IMR-90 (cell line): Measurements from ENCODE around the gene SH2D5. TPM values are rescaled to one million over a fixed set of nuclear protein-coding genes. Genes with fewer than 3 reads are reported as not detected.

ENCODE experiments used
- ATAC-seq: fragments of 200-7000 bp; cut with Tn5 transposase; 2 replicates; pipeline ENCODE4 v1.9.1; 2020; ENCODE audit warnings: low read depth, mild to moderate bottlenecking, moderate library complexity
- BruUV-seq: library from RNA; stranded (reverse); fragments of 400-500 nt; replicated peaks from 2 replicates; lab custom pipeline; 2021; lab: Mats Ljungman, UMichigan
- CTCF ChIA-PET: fragments of 300-600 bp; formaldehyde crosslinking; extraction: SDS; loops from one replicate; lab custom pipeline; 2021; ENCODE audit warnings: antibody characterized with exemption; lab: Yijun Ruan, JAX
- POLR2A ChIA-PET: fragments of 300-600 bp; sonication (Branson Sonifier 250); formaldehyde crosslinking; loops from one replicate; lab custom pipeline; 2022; ENCODE audit warnings: antibody characterized with exemption; ENCODE audit not compliant: unreplicated experiment; lab: Charles Lee
- DNase-seq: peaks from one replicate; pipeline ENCODE4 v3.0.0; 2013
- H2AFZ ChIP-seq: replicated peaks from 2 replicates; pipeline ENCODE3; 2013; ENCODE audit warnings: low read length, mild to moderate bottlenecking; ENCODE audit not compliant: poor library complexity
- H2AK5ac ChIP-seq: 2 replicates; pipeline ENCODE4 v1.6.1; 2013; ENCODE audit warnings: low read depth, low read length, inconsistent platforms
- H2AK9ac ChIP-seq: replicated peaks from 2 replicates; pipeline ENCODE3; 2013; ENCODE audit warnings: mild to moderate bottlenecking, low read depth, low read length, moderate library complexity; ENCODE audit not compliant: poor library complexity
- H2BK120ac ChIP-seq: 2 replicates; pipeline ENCODE4 v1.6.1; 2013; ENCODE audit warnings: low read depth, low read length, inconsistent platforms
- H2BK15ac ChIP-seq: 3 replicates; pipeline ENCODE4 v1.6.1; 2013; ENCODE audit warnings: low read depth, low read length, inconsistent platforms
- H2BK20ac ChIP-seq: 2 replicates; pipeline ENCODE4 v1.6.1; 2013; ENCODE audit warnings: low read depth, mild to moderate bottlenecking, inconsistent platforms, low read length, moderate library complexity
- H2BK5ac ChIP-seq: 2 replicates; pipeline ENCODE4 v1.6.1; 2013; ENCODE audit warnings: mild to moderate bottlenecking, low read depth, low read length, inconsistent platforms; ENCODE audit not compliant: poor library complexity, severe bottlenecking
- H3K14ac ChIP-seq: replicated peaks from 2 replicates; pipeline ENCODE4 v1.6.1; 2013; ENCODE audit warnings: low read depth, low read length, inconsistent platforms
- H3K18ac ChIP-seq: 2 replicates; pipeline ENCODE4 v1.6.1; 2013; ENCODE audit warnings: low read depth, low read length, control low read depth
- H3K23ac ChIP-seq: 2 replicates; pipeline ENCODE4 v1.6.1; 2013; ENCODE audit warnings: low read depth, low read length, inconsistent platforms
- H3K27ac ChIP-seq: 2 replicates; pipeline ENCODE4 v1.5.1; 2013; ENCODE audit warnings: mild to moderate bottlenecking, control low read depth, low read length; ENCODE audit not compliant: insufficient read depth
- H3K27me3 ChIP-seq: 2 replicates; pipeline ENCODE4 v1.6.1; 2013; ENCODE audit warnings: low read length; ENCODE audit not compliant: control insufficient read depth, insufficient read depth
- H3K36me3 ChIP-seq: 2 replicates; pipeline ENCODE4 v1.6.1; 2013; ENCODE audit warnings: low read length, mixed read lengths; ENCODE audit not compliant: control insufficient read depth, insufficient read depth
- H3K4ac ChIP-seq: 2 replicates; pipeline ENCODE4 v1.6.1; 2013; ENCODE audit warnings: low read depth, low read length, inconsistent platforms
- H3K4me1 ChIP-seq: 2 replicates; pipeline ENCODE4 v1.6.1; 2013; ENCODE audit warnings: low read length, mixed read lengths; ENCODE audit not compliant: control insufficient read depth, insufficient read depth
- H3K4me2 ChIP-seq: 2 replicates; pipeline ENCODE4 v1.6.1; 2013; ENCODE audit warnings: low read depth, mild to moderate bottlenecking, control low read depth, low read length, moderate library complexity
- H3K4me3 ChIP-seq: 2 replicates; pipeline ENCODE4 v1.5.1; 2013; ENCODE audit warnings: low read depth, mild to moderate bottlenecking, control low read depth, low read length, moderate library complexity; ENCODE audit not compliant: insufficient read depth
- H3K56ac ChIP-seq: 2 replicates; pipeline ENCODE4 v1.6.1; 2013; ENCODE audit warnings: low read length, inconsistent platforms; ENCODE audit not compliant: insufficient read depth; ENCODE audit errors: extremely low read depth
- H3K79me1 ChIP-seq, 2 experiments: 2 replicates each; pipeline ENCODE4 v1.6.1; 2013; ENCODE audit warnings: low read length in 2 of 2, inconsistent platforms in 1 of 2, low read depth in 1 of 2
- H3K9ac ChIP-seq: 2 replicates; pipeline ENCODE4 v1.6.1; 2013; ENCODE audit warnings: low read depth, low read length, control low read depth
- H3K9me1 ChIP-seq: 2 replicates; pipeline ENCODE4 v1.6.1; 2013; ENCODE audit warnings: low read length, inconsistent platforms; ENCODE audit not compliant: insufficient read depth
- H3K9me3 ChIP-seq: 2 replicates; pipeline ENCODE4 v1.6.1; 2013; ENCODE audit warnings: low read length; ENCODE audit not compliant: control insufficient read depth, insufficient read depth
- H4K20me1 ChIP-seq: 2 replicates; pipeline ENCODE4 v1.6.1; 2013; ENCODE audit warnings: low read length, inconsistent platforms; ENCODE audit not compliant: insufficient read depth
- H4K5ac ChIP-seq: 2 replicates; pipeline ENCODE4 v1.6.1; 2013; ENCODE audit warnings: mild to moderate bottlenecking, low read depth, low read length, control low read depth
- H4K8ac ChIP-seq, 2 experiments: 2 replicates each; pipeline ENCODE4 v1.6.1; 2013; ENCODE audit warnings: low read depth in 2 of 2, low read length in 2 of 2, control low read depth in 1 of 2, inconsistent platforms in 1 of 2
- H4K91ac ChIP-seq: 2 replicates; pipeline ENCODE4 v1.6.1; 2013; ENCODE audit warnings: low read depth, low read length, inconsistent platforms; ENCODE audit not compliant: insufficient read depth
- BHLHE40 ChIP-seq: fragments of 150-350 bp; IDR thresholded peaks from 2 replicates; pipeline ENCODE4 v1.6.1; 2016; ENCODE audit warnings: mild to moderate bottlenecking, low read depth, low read length
- CTCF ChIP-seq: conservative IDR thresholded peaks from 2 replicates; pipeline ENCODE4 v1.5.1; 2012; ENCODE audit warnings: mild to moderate bottlenecking, low read depth, low read length, improper control_type of control experiment
- FOS ChIP-seq: fragments of 150-350 bp; IDR thresholded peaks from 2 replicates; pipeline ENCODE4 v1.6.1; 2016; ENCODE audit warnings: low read depth, low read length
- MAFK ChIP-seq: IDR thresholded peaks from 2 replicates; pipeline ENCODE4 v1.6.1; 2012; ENCODE audit warnings: low read depth, low read length, improper control_type of control experiment
- MAZ ChIP-seq: IDR thresholded peaks from 2 replicates; pipeline ENCODE4 v1.6.1; 2012; ENCODE audit warnings: low read depth, mild to moderate bottlenecking, low read length, improper control_type of control experiment, moderate library complexity, borderline replicate concordance
- MXI1 ChIP-seq: IDR thresholded peaks from 2 replicates; pipeline ENCODE4 v1.6.1; 2012; ENCODE audit warnings: low read depth, mild to moderate bottlenecking, low read length, moderate library complexity, borderline replicate concordance
- NFE2L2 ChIP-seq: fragments of 150-350 bp; IDR thresholded peaks from 2 replicates; pipeline ENCODE4 v1.6.1; 2016; ENCODE audit warnings: low read depth, mild to moderate bottlenecking, low read length
- RAD21 ChIP-seq: IDR thresholded peaks from 2 replicates; pipeline ENCODE4 v1.6.1; 2012; ENCODE audit warnings: low read length, improper control_type of control experiment
- SMC3 ChIP-seq: fragments of 150-350 bp; IDR thresholded peaks from 2 replicates; pipeline ENCODE4 v1.6.1; 2016; ENCODE audit warnings: low read depth, mild to moderate bottlenecking, antibody characterized with exemption, low read length, moderate library complexity
- USF2 ChIP-seq: fragments of 150-350 bp; IDR thresholded peaks from 2 replicates; pipeline ENCODE4 v1.6.1; 2017; ENCODE audit warnings: mild to moderate bottlenecking, antibody characterized with exemption, low read length, low read depth
- dilution Hi-C: fragments of 300-500 bp; cut with HindIII; formaldehyde crosslinking; loops from one replicate; pipeline ENCODE4 v1.14.3; 2018; ENCODE audit warnings: low sequenced_read_pairs; ENCODE audit not compliant: unreplicated experiment
- in situ Hi-C: fragments of 300-500 bp; cut with MboI; formaldehyde crosslinking; loops from 3 replicates; pipeline ENCODE4 v1.14.3; 2019; ENCODE audit warnings: low sequenced_read_pairs, inconsistent platforms, mixed read lengths
- intact Hi-C: fragments of 100-400 bp; cut with micrococcal nuclease; formaldehyde crosslinking; loops from 2 replicates; pipeline ENCODE4 v1.10.0; 2022
- polyA plus RNA-seq, 3 experiments: library from polyadenylated mRNA; depleted of rRNA; stranded (reverse); fragments of >200 nt; gene quantifications; 2 replicates each; pipeline ENCODE4 v1.2.3, GENCODE V29; 2012; ENCODE audit warnings: low replicate concordance in 1 of 3
- total RNA-seq: library from RNA; depleted of rRNA; stranded (reverse); fragments of >200 nt; gene quantifications from 2 replicates; pipeline ENCODE4 v1.2.3, GENCODE V29; 2012

Gene SH2D5
- total and polyA plus RNA-seq, 2 of the 4 experiments (the other 2 are of a cell fraction) = 7.2 to 14.4 TPM

- POLR2A ChIA-PET = no interaction called here
- ATAC-seq (no peak), DNase-seq (no peak)
- no peaks in the 10 kb centered on the region; the same call in 1 of the 2 replicates for H4K20me1 ChIP-seq
- peak overlapping the region; percentile 37; the same call in 1 of the 2 replicates for H4K5ac ChIP-seq
- H3K79me1 ChIP-seq = peaks cover 19 to 54% of the 10 kb centered on the region in 2 experiments
- in situ Hi-C loops (no loop called here), intact Hi-C loops (no loop called here), dilution Hi-C loops (no loop called here)
- H3K36me3 ChIP-seq = peaks cover 37% of the 10 kb centered on the region
- H3K4me3 ChIP-seq = no peak overlapping the region
- H3K9me1 ChIP-seq = peaks cover 7% of the 10 kb centered on the region
- no peaks in the 10 kb centered on the region for H3K27me3 ChIP-seq
- H3K9me3 ChIP-seq = no peaks in the 10 kb centered on the region
- H4K91ac ChIP-seq = no peak overlapping the region
- BruUV-seq = no TSS peak
- H3K4ac ChIP-seq = peak overlapping the region; percentile 46; the same call in 1 of the 2 replicates
- H2AK5ac ChIP-seq = no peak overlapping the region
- H3K4me2 ChIP-seq = no peak overlapping the region
- peak overlapping the region; percentile 50; the same call in 1 of the 2 replicates for H3K18ac ChIP-seq
- H2BK15ac ChIP-seq = no peak overlapping the region
- TF ChIP-seq BHLHE40 = no peak
- no peak for TF ChIP-seq RAD21
- TF ChIP-seq SMC3 = no peak
- no peak for TF ChIP-seq MXI1
- no peak for TF ChIP-seq NFE2L2
- TF ChIP-seq CTCF = no peak
- no peak for TF ChIP-seq MAZ
- no peak for TF ChIP-seq MAFK
- no peak for TF ChIP-seq FOS
- TF ChIP-seq USF2 = no peak
- H2AFZ ChIP-seq = no peak overlapping the region
- no peak overlapping the region for H2BK120ac ChIP-seq
- H2BK5ac ChIP-seq = peak overlapping the region; percentile 59
- H3K14ac ChIP-seq = 0 out of 2 replicates have a peak overlapping the region, but pooled peaks have one; percentile 44
- no peak overlapping the region for H3K27ac ChIP-seq
- CTCF ChIA-PET = interaction anchor here (1.0 kb wide), 1 partner anchor 46 kb away, joined by 3 read pairs; no protein-coding TSS in a partner anchor
- H4K8ac ChIP-seq = 0 out of 4 replicates have a peak overlapping the region, but pooled peaks of 1 of the 2 experiments have one; percentile 27
- no peak overlapping the region for H3K56ac ChIP-seq
- peaks cover 13% of the 10 kb centered on the region for H3K4me1 ChIP-seq
- H2AK9ac ChIP-seq = no peak overlapping the region
- no peak overlapping the region for H3K9ac ChIP-seq
- peak overlapping the region; percentile 54; the same call in 1 of the 2 replicates for H3K23ac ChIP-seq
- 0 out of 2 replicates have a peak overlapping the region, but pooled peaks have one; percentile 46 for H2BK20ac ChIP-seq
Observed at GRCh38 chr1:20742671-20743070, 10.2 kb upstream of the SH2D5 start.
